Measurements from ENCODE around the gene PROS1. TPM values are rescaled to one million over a fixed set of nuclear protein-coding genes. Genes with fewer than 3 reads are reported as not detected.

The PROS1 gene
- 100 to 1,000 TPM in 2 of 10 donors, 10 to 100 TPM in 8; 13.9 to 147 (median 47.1) TPM for total RNA-seq
- polyA plus RNA-seq, result 10 to 100 TPM; 13.0 to 17.2 TPM
- long read RNA-seq, donor 1, transcript PROS1-212 (16 exons, 3,432 nt), result minor isoform, 5 of 135 reads
- long read RNA-seq, donor 1, transcript PROS1-202 (15 exons, 3,583 nt), result major isoform, 117 of 135 reads
- long read RNA-seq, donor 1, partial matches to known transcripts, result 4 of 135 reads
- long read RNA-seq, donor 1, other reads (novel, unspliced or antisense), result 9 of 135 reads
- long read RNA-seq, donor 2, transcript PROS1-202 (15 exons, 3,583 nt), result major isoform, 98 of 119 reads
- long read RNA-seq, donor 2, partial matches to known transcripts, result 2 of 119 reads
- long read RNA-seq, donor 2, other reads (novel, unspliced or antisense), result 17 of 119 reads
- long read RNA-seq, donor 3, transcript PROS1-212 (16 exons, 3,432 nt), result minor isoform, 5 of 105 reads
- long read RNA-seq, donor 3, transcript PROS1-202 (15 exons, 3,583 nt), result major isoform, 82 of 105 reads
- long read RNA-seq, donor 3, partial matches to known transcripts, result 8 of 105 reads
- long read RNA-seq, donor 3, other reads (novel, unspliced or antisense), result 9 of 105 reads

GRCh38 chr3:93973131-93974126 lies at the start of gene PROS1:
Gene PROS1 (minus strand): TSS chr3:93973896. CDS start chr3:93973749, 147 bp downstream.
- Histone ChIP-seq H3K4me3 (peak within 1 kb of the TSS; percentile 47 to 82 (median 66)), H3K9me3 (no peaks in the 10 kb centered on the region), H3K36me3 (no peaks in the 10 kb centered on the region), H3K27ac (peak within 1 kb of the TSS; percentile 80 to 96 (median 92)), H3K27me3 (no peaks in the 10 kb centered on the region), H3K4me1 (peaks cover 0 to 36% (median 16%) of the 10 kb centered on the region in 9 donors)
- ATAC-seq (peak; percentile 95 to 98 (median 97)), DNase-seq (peak; percentile 82 to 95)
- TF ChIP-seq CTCF (IDR thresholded peaks at IDR 0.05), result peak in 2 of 9 donors; percentile 30 to 43
- intact Hi-C loops (cut with DNase I), result no loop called here
- WGBS, 2 donors, result 1% methylated on average over 53 of the region's 53 CpGs

GRCh38 chr3:94020293-94020692 lies 46.6 kb upstream of the PROS1 start:
- Histone ChIP-seq H3K4me3 (no peak overlapping the region), H3K4me1 (peaks cover 0 to 4% (median 0%) of the 10 kb centered on the region in 9 donors), H3K36me3 (peaks cover 0 to 10% (median 0%) of the 10 kb centered on the region in 9 donors), H3K27ac (no peak overlapping the region), H3K9me3 (no peaks in the 10 kb centered on the region), H3K27me3 (no peaks in the 10 kb centered on the region)
- TF ChIP-seq CTCF (IDR thresholded peaks at IDR 0.05), result no peak
- DNase-seq (no peak), ATAC-seq (no peak)
- 76 to 78% methylated on average over 3 of the region's 3 CpGs for WGBS, 2 donors
- intact Hi-C loops (cut with DNase I), result no loop called here

- Histone ChIP-seq H3K4me3 (no peak overlapping the region), H3K9me3 (no peaks in the 10 kb centered on the region), H3K27me3 (no peaks in the 10 kb centered on the region), H3K36me3 (peaks cover 0 to 10% (median 0%) of the 10 kb centered on the region in 9 donors), H3K27ac (no peak overlapping the region), H3K4me1 (peaks cover 0 to 4% (median 0%) of the 10 kb centered on the region in 9 donors)
- DNase-seq, result no peak
- no peak for TF ChIP-seq CTCF (IDR thresholded peaks at IDR 0.05)
- intact Hi-C loops (cut with DNase I), result no loop called here
- ATAC-seq, result no peak
- 75 to 82% methylated on average over 2 of the region's 2 CpGs for WGBS, 2 donors
Measured at GRCh38 chr3:94019659-94020058, 46.0 kb upstream of the PROS1 start.

GRCh38 chr3:94015025-94015424 lies 41.3 kb upstream of the PROS1 start:
- Histone ChIP-seq H3K4me1 (peaks cover 0 to 8% (median 0%) of the 10 kb centered on the region in 9 donors), H3K4me3 (no peak overlapping the region), H3K9me3 (no peaks in the 10 kb centered on the region), H3K36me3 (peaks cover 0 to 5% (median 0%) of the 10 kb centered on the region in 9 donors), H3K27ac (no peak overlapping the region), H3K27me3 (no peaks in the 10 kb centered on the region)
- WGBS, 2 donors, result 62 to 74% methylated on average over 1 of the region's 1 CpG
- TF ChIP-seq CTCF (IDR thresholded peaks at IDR 0.05), result no peak
- DNase-seq, result no peak
- intact Hi-C loops (cut with DNase I), result no loop called here
- no peak for ATAC-seq

All from heart right ventricle (tissue), 16 donors.